SIG-M5 (cell line): Measurements from ENCODE around the gene PTGDR2.

Experiments
- DNase-seq: peaks from one replicate; lab custom pipeline; 2025; lab: John Stamatoyannopoulos, UW

The PTGDR2 gene

DNA sequence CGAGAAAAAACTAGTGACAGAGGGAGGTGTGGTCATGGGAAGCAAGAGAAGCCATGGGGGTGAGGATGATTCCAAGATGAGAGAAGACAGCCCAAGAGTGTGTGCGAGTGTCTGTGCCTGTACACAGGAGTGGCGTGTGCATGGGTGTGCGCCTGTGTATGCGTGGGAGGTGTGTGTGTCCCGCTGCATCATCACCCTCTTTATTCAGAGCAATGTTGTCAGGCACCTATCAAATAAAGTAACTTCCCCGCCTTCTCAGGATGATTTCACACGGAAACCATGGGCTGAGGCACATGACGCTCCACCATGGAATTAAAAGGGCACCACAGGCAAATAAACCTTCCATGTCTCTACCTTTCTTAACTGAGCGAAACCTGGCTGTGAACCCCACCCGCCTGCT, 46.1 kb downstream of the PTGDR2 start:
- no peak for DNase-seq

GRCh38 chr11:60809249-60809648, 46.5 kb downstream of the PTGDR2 start:
- no peak for DNase-seq

DNA sequence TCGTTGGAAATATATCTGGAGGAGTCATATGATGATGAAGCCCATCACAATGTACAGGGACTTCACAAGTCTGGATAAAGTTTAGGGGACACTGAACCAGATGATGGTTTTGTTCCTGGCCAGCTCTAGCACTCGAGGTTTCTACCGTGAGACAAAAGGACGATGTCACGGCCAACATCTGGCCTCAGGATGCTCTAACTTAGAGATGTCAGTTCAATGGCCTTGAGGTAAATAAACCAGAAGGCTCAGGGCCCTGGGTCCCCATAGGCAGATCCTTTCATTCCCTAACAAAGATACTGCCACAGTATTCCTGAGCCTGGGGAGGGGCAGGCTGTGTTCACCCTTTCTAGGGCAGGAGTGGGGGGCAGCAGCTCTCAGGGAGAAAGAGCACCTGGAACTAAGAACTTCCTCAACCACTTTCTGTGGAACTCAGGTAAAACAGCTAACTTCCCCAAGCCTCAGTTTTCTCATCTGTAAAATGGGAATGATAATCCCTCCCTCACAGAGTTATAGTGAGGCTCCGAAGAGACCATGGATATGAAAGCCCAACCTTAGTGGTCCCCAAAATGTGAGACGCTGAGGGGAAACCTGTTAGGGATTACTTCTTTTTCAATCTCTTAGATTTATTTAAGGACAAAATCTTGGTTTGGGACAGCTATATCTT, 52.3 kb downstream of the PTGDR2 start:
- DNase-seq = no peak

DNA sequence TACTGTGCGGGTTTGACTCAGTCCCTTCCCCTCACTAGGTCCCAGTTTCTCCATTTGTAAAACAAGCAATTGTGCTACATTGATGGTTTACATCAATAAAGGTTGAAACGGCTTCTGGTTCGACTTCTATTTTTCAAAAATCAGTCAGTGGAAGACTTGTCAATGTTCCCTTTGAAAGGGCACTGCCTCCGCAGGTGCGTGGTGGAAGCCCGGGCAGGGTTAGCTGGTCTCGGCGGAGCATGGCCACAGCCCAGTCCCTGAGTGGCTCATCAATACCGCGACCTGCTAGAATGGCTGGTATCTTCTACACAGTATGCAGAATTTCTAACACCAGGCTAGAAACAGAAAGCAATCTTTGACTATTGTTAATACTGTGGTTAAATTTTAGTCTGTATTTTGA, 54.6 kb downstream of the PTGDR2 start:
- no peak for DNase-seq
